Activated T-helper 1 cell treated with anti-CD3 and anti-CD28 coated beads, Interleukin-12 subunit alpha, Interleukin-12 subunit beta, Interleukin-2, Interleukin-4 antibody, amounts not matched to agents 30 ng/mL and 10 ng/mL and 1 ng/mL, durations not matched to agents 14 hours and 24 hours and 36 hours (primary cell): ENCODE results near the gene SNAPC2. TPM values are rescaled to one million over a fixed set of nuclear protein-coding genes. Genes with fewer than 3 reads are reported as not detected.
"Not testable (repeated sequence)": the region's sequence is repeated elsewhere in the genome, so short reads cannot be mapped to it uniquely, and the experiment has no call there.

Source experiments
- DNase-seq: peaks from one replicate; pipeline ENCODE4 v3.0.0; 2021; ENCODE audit warnings: low spot score
- H3K27ac Mint-ChIP-seq: one replicate; pipeline ENCODE4 v1.8.0; 2021; ENCODE audit warnings: mild to moderate bottlenecking, mixed read lengths
- H3K27me3 Mint-ChIP-seq: one replicate; pipeline ENCODE4 v1.8.0; 2022; ENCODE audit warnings: mild to moderate bottlenecking, moderate library complexity, mixed read lengths; ENCODE audit not compliant: insufficient read depth
- H3K36me3 Mint-ChIP-seq: one replicate; pipeline ENCODE4 v1.8.0; 2021; ENCODE audit warnings: low read depth, mixed read lengths
- H3K4me1 Mint-ChIP-seq: one replicate; pipeline ENCODE4 v1.8.0; 2021; ENCODE audit warnings: low read depth, mixed read lengths
- H3K4me3 Mint-ChIP-seq: one replicate; pipeline ENCODE4 v1.8.0; 2021; ENCODE audit warnings: mild to moderate bottlenecking, moderate library complexity, mixed read lengths
- H3K9me3 Mint-ChIP-seq: one replicate; pipeline ENCODE4 v1.8.0; 2021; ENCODE audit warnings: mixed read lengths
- intact Hi-C: fragments of 100-400 bp; cut with micrococcal nuclease; formaldehyde crosslinking; loops from one replicate; pipeline ENCODE4 v1.15.1; 2024
- total RNA-seq: library from RNA; stranded (reverse); gene quantifications from 2 replicates; pipeline ENCODE4 v1.2.3, GENCODE V29; 2022

Gene SNAPC2
- total RNA-seq, 1 donor from 2014 or later: 21.3 TPM

GRCh38 chr19:7924241-7924640, 4.1 kb downstream of the SNAPC2 start:
- peaks cover 7% of the 10 kb centered on the region for H3K36me3 Mint-ChIP-seq
- DNase-seq: no peak
- peak overlapping the region; percentile 44 for H3K27ac Mint-ChIP-seq
- peak overlapping the region; percentile 60 for H3K4me3 Mint-ChIP-seq
- H3K4me1 Mint-ChIP-seq: peaks cover 35% of the 10 kb centered on the region
- H3K27me3 Mint-ChIP-seq: peaks cover 9% of the 10 kb centered on the region
- H3K9me3 Mint-ChIP-seq: no peaks in the 10 kb centered on the region
- intact Hi-C loops: loop anchor here (2.0 kb wide), 1 partner anchor 71 kb away; no protein-coding TSS in a partner anchor

- DNase-seq: no peak
- no peak overlapping the region for H3K27ac Mint-ChIP-seq
- H3K27me3 Mint-ChIP-seq: peaks cover 7% of the 10 kb centered on the region
- intact Hi-C loops: loop anchor here (2.0 kb wide), 1 partner anchor 72 kb away; no protein-coding TSS in a partner anchor
- H3K4me3 Mint-ChIP-seq: no peak overlapping the region
- no peaks in the 10 kb centered on the region for H3K9me3 Mint-ChIP-seq
- H3K36me3 Mint-ChIP-seq: peaks cover 7% of the 10 kb centered on the region
- peaks cover 30% of the 10 kb centered on the region for H3K4me1 Mint-ChIP-seq
Measured at GRCh38 chr19:7924651-7925170, 4.6 kb downstream of the SNAPC2 start.

- intact Hi-C loops: loop anchor here (2.0 kb wide), 1 partner anchor 73 kb away; no protein-coding TSS in a partner anchor
- Mint-ChIP-seq H3K9me3 (no peaks in the 10 kb centered on the region), H3K27me3 (peaks cover 4% of the 10 kb centered on the region), H3K36me3 (peaks cover 5% of the 10 kb centered on the region), H3K4me1 (peaks cover 25% of the 10 kb centered on the region), H3K4me3 (peak overlapping the region; percentile 81), H3K27ac (peak overlapping the region; percentile 78)
- peak; percentile 71 for DNase-seq
Measured at GRCh38 chr19:7925171-7925851, 5.2 kb downstream of the SNAPC2 start.

GRCh38 chr19:7926021-7926726, 6.0 kb downstream of the SNAPC2 start, which contains the start of gene CTXN1:
Gene CTXN1, minus strand, starts transcription at chr19:7926135. Its CDS starts 597 bp downstream, at chr19:7925538.
- peak; percentile 70 for DNase-seq
- no peaks in the 10 kb centered on the region for H3K9me3 Mint-ChIP-seq
- peaks cover 5% of the 10 kb centered on the region for H3K36me3 Mint-ChIP-seq
- peaks cover 4% of the 10 kb centered on the region for H3K27me3 Mint-ChIP-seq
- H3K27ac Mint-ChIP-seq: peak within 1 kb of the TSS; percentile 78
- H3K4me3 Mint-ChIP-seq: peak within 1 kb of the TSS; percentile 81
- peaks cover 20% of the 10 kb centered on the region for H3K4me1 Mint-ChIP-seq
- intact Hi-C loops: no loop called here

GRCh38 chr19:7926727-7927604, 6.8 kb downstream of the SNAPC2 start:
- Mint-ChIP-seq H3K27ac (peak overlapping the region; percentile 40), H3K36me3 (peaks cover 5% of the 10 kb centered on the region), H3K27me3 (peaks cover 4% of the 10 kb centered on the region), H3K4me3 (peak overlapping the region; percentile 57), H3K9me3 (no peaks in the 10 kb centered on the region), H3K4me1 (peaks cover 17% of the 10 kb centered on the region)
- intact Hi-C loops: no loop called here
- no peak for DNase-seq

GRCh38 chr19:7927605-7928333, 7.6 kb downstream of the SNAPC2 start:
- H3K27me3 Mint-ChIP-seq: peaks cover 4% of the 10 kb centered on the region
- H3K9me3 Mint-ChIP-seq: no peaks in the 10 kb centered on the region
- no peak overlapping the region for H3K4me3 Mint-ChIP-seq
- H3K4me1 Mint-ChIP-seq: peaks cover 14% of the 10 kb centered on the region
- H3K27ac Mint-ChIP-seq: peak overlapping the region; percentile 40
- peaks cover 5% of the 10 kb centered on the region for H3K36me3 Mint-ChIP-seq
- intact Hi-C loops: no loop called here
- no peak for DNase-seq

GRCh38 chr19:7928334-7928706, 8.2 kb downstream of the SNAPC2 start:
- Mint-ChIP-seq H3K27me3 (peaks cover 4% of the 10 kb centered on the region), H3K27ac (no peak overlapping the region), H3K9me3 (no peaks in the 10 kb centered on the region), H3K36me3 (peaks cover 5% of the 10 kb centered on the region), H3K4me3 (no peak overlapping the region), H3K4me1 (peaks cover 14% of the 10 kb centered on the region)
- no peak for DNase-seq
- intact Hi-C loops: no loop called here

GRCh38 chr19:7928741-7929701, 8.9 kb downstream of the SNAPC2 start:
- no peak for DNase-seq
- H3K4me3 Mint-ChIP-seq: no peak overlapping the region
- H3K4me1 Mint-ChIP-seq: peaks cover 14% of the 10 kb centered on the region
- intact Hi-C loops: loop anchor here (1.0 kb wide), 1 partner anchor 14 kb away; the partner anchor contains the start of gene TIMM44
- peaks cover 5% of the 10 kb centered on the region for H3K36me3 Mint-ChIP-seq
- H3K27me3 Mint-ChIP-seq: peaks cover 4% of the 10 kb centered on the region
- H3K9me3 Mint-ChIP-seq: no peaks in the 10 kb centered on the region
- peak overlapping the region; percentile 5 for H3K27ac Mint-ChIP-seq

GRCh38 chr19:7930030-7930429, 9.9 kb downstream of the SNAPC2 start:
- H3K27ac Mint-ChIP-seq, H3K4me3 Mint-ChIP-seq, H3K36me3 Mint-ChIP-seq, H3K9me3 Mint-ChIP-seq, DNase-seq, intact Hi-C loops, H3K27me3 Mint-ChIP-seq: not testable (repeated sequence)
- peaks cover 14% of the 10 kb centered on the region for H3K4me1 Mint-ChIP-seq

GRCh38 chr19:7930765-7931164, 10.6 kb downstream of the SNAPC2 start:
- peaks cover 5% of the 10 kb centered on the region for H3K36me3 Mint-ChIP-seq
- DNase-seq: no peak
- H3K4me1 Mint-ChIP-seq: peaks cover 14% of the 10 kb centered on the region
- no peaks in the 10 kb centered on the region for H3K9me3 Mint-ChIP-seq
- no peak overlapping the region for H3K27ac Mint-ChIP-seq
- intact Hi-C loops: no loop called here
- no peak overlapping the region for H3K4me3 Mint-ChIP-seq
- H3K27me3 Mint-ChIP-seq: no peaks in the 10 kb centered on the region
